ENCODE measurements around the gene AQP9.
"Not testable (repeated sequence)": the region's sequence is repeated elsewhere in the genome, so short reads cannot be mapped to it uniquely, and the experiment has no call there.

AQP9 gene

GRCh38 chr15:58109419-58109818 is 28.8 kb upstream of the AQP9 start:
- Histone ChIP-seq H3K79me2 (no peaks in the 10 kb centered on the region), H3K9me3 (ENCODE audit: control insufficient read depth, low read length) (no peaks in the 10 kb centered on the region), H3K9ac (no peak overlapping the region), H3K4me2 (ENCODE audit: low read length) (no peak overlapping the region), H3K36me3 (ENCODE audit: control insufficient read depth, insufficient read depth, low read length) (no peaks in the 10 kb centered on the region), H3K27me3 (ENCODE audit: control insufficient read depth, insufficient read depth, low read length) (no peaks in the 10 kb centered on the region), H3K4me3 (ENCODE audit: low read depth, low read length) (no peak overlapping the region), H3K27ac (no peak overlapping the region), H2AFZ (no peak overlapping the region), H3K4me1 (no peaks in the 10 kb centered on the region)
- TF ChIP-seq CTCF (IDR thresholded peaks at IDR 0.05): no peak

DNA sequence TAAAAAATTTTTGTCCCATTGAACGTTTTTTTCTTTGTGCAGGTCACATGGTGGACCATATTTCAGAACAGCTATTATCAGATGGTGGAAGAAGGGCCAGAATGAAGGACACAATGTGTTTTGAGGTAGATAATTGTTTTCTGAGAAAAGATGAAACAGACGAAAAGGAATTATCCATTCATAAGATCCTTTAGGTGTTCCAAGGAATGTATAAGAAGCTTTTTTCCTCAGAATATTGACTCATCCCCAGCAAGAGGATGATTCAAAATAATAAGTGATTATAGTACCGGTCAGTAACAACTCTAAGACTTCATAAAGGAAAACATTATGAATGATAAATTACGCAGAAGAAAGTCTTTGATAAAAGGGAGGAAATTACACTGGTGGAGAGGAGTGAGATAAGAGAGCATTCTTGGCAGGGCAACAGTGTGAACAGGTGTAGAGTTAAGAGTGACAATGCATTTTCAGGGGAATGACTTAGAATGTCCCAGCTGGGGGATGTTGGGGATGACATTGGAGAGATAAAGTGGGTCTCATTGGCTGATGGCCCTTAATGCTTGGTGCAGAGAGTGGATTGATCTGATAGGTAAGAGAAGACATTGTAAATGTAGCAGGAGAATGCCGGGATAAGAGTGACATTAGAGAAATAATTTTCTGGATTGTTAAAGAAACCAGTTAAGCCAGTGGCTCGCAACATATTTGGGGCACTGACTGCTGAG is 27.0 kb upstream of the AQP9 start:
- Histone ChIP-seq H3K9ac (no peak overlapping the region), H2AFZ (no peak overlapping the region), H3K9me3 (ENCODE audit: control insufficient read depth, low read length) (no peaks in the 10 kb centered on the region), H3K4me3 (ENCODE audit: low read depth, low read length) (no peak overlapping the region), H3K36me3 (ENCODE audit: control insufficient read depth, insufficient read depth, low read length) (no peaks in the 10 kb centered on the region), H3K4me1 (no peaks in the 10 kb centered on the region), H3K27me3 (ENCODE audit: control insufficient read depth, insufficient read depth, low read length) (no peaks in the 10 kb centered on the region), H3K27ac (no peak overlapping the region), H3K4me2 (ENCODE audit: low read length) (no peak overlapping the region), H3K79me2 (no peaks in the 10 kb centered on the region)
- no peak for TF ChIP-seq CTCF (IDR thresholded peaks at IDR 0.05)

GRCh38 chr15:58111718-58112104 is 26.5 kb upstream of the AQP9 start:
- Histone ChIP-seq H3K4me1 (no peaks in the 10 kb centered on the region), H3K27ac (no peak overlapping the region), H3K79me2 (no peaks in the 10 kb centered on the region), H3K4me2 (ENCODE audit: low read length) (no peak overlapping the region), H3K36me3 (ENCODE audit: control insufficient read depth, insufficient read depth, low read length) (no peaks in the 10 kb centered on the region), H3K4me3 (ENCODE audit: low read depth, low read length) (no peak overlapping the region), H2AFZ (no peak overlapping the region), H3K27me3 (ENCODE audit: control insufficient read depth, insufficient read depth, low read length) (no peaks in the 10 kb centered on the region), H3K9me3 (ENCODE audit: control insufficient read depth, low read length) (no peaks in the 10 kb centered on the region), H3K9ac (no peak overlapping the region)
- TF ChIP-seq CTCF (IDR thresholded peaks at IDR 0.05): no peak

DNA sequence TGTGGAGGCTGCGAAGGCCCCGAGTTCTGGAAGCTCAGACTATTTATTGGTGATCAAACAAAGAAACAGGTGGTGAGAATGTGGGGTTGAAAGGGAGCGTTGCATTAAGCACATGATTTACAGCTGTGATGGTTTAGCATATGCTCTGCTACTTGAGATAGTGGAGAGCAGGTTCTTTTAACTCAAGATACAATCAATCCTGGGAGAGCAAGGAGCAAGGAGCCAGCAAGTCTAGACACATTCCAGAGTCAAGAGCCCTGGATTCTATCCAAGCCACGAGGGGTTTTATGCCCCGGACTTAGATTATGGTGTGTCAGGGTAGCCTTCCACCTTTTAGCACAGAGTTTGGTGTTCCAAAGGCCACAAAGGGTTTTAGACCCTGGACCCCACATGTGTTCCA is 24.8 kb upstream of the AQP9 start:
- not testable (repeated sequence) for H3K9ac ChIP-seq; H3K4me3 ChIP-seq (ENCODE audit: low read depth, low read length); H3K4me1 ChIP-seq; H3K36me3 ChIP-seq (ENCODE audit: control insufficient read depth, insufficient read depth, low read length); H3K27me3 ChIP-seq (ENCODE audit: control insufficient read depth, insufficient read depth, low read length); H3K9me3 ChIP-seq (ENCODE audit: control insufficient read depth, low read length); H3K79me2 ChIP-seq; H3K27ac ChIP-seq; H2AFZ ChIP-seq; H3K4me2 ChIP-seq (ENCODE audit: low read length)

GRCh38 chr15:58114388-58114787 is 23.8 kb upstream of the AQP9 start:
- no peak overlapping the region for H3K9ac ChIP-seq
- no peak overlapping the region for H2AFZ ChIP-seq
- H3K79me2 ChIP-seq: no peaks in the 10 kb centered on the region
- H3K27me3 ChIP-seq (ENCODE audit: control insufficient read depth, insufficient read depth, low read length): no peaks in the 10 kb centered on the region
- no peaks in the 10 kb centered on the region for H3K36me3 ChIP-seq (ENCODE audit: control insufficient read depth, insufficient read depth, low read length)
- no peak overlapping the region for H3K4me2 ChIP-seq (ENCODE audit: low read length)
- TF ChIP-seq CTCF (IDR thresholded peaks at IDR 0.05): no peak
- no peaks in the 10 kb centered on the region for H3K4me1 ChIP-seq
- H3K27ac ChIP-seq: no peak overlapping the region
- H3K9me3 ChIP-seq (ENCODE audit: control insufficient read depth, low read length): no peaks in the 10 kb centered on the region
- no peak overlapping the region for H3K4me3 ChIP-seq (ENCODE audit: low read depth, low read length)

Measured in parathyroid adenoma (tissue), 2 donors.